ENCODE measurements around the gene COL4A3.

The COL4A3 gene

DNA sequence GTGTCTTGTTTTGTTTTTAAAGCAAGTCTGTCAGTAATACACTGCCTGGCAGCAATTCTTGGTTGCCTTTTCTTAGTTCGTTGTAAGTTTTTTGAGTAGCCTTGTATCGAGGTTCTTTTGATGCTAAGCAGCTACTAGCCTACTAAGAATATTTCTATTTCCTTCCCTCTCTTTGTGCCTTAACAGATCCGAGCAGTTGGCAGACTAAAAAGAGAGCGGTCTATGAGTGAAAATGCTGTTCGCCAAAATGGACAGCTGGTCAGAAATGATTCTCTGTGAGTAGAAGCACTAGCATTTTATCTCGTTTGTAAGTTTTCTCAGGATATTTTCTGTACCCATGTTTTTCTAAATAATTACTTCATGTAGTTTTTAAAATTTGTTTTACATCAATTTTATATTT lies 175.7 kb downstream of the COL4A3 start:
- Histone ChIP-seq H3K27me3 (ENCODE audit: control insufficient read depth, insufficient read depth, low read length) (no peaks in the 10 kb centered on the region), H3K4me1 (ENCODE audit: control insufficient read depth, insufficient read depth, low read length) (no peaks in the 10 kb centered on the region), H3K4me3 (ENCODE audit: low read depth, low read length) (no peak overlapping the region), H3K9me3 (ENCODE audit: control insufficient read depth, insufficient read depth, low read depth, low read length) (no peaks in the 10 kb centered on the region), H3K27ac (ENCODE audit: low read depth, low read length) (no peak overlapping the region), H3K9ac (ENCODE audit: low read length) (no peak overlapping the region), H3K36me3 (ENCODE audit: control insufficient read depth, insufficient read depth, low read length) (peaks cover 59% of the 10 kb centered on the region)

GRCh38 chr2:227341553-227341952 lies 177.1 kb downstream of the COL4A3 start:
- no peaks in the 10 kb centered on the region for H3K27me3 ChIP-seq (ENCODE audit: control insufficient read depth, insufficient read depth, low read length)
- H3K27ac ChIP-seq (ENCODE audit: low read depth, low read length), result no peak overlapping the region
- no peaks in the 10 kb centered on the region for H3K9me3 ChIP-seq (ENCODE audit: control insufficient read depth, insufficient read depth, low read depth, low read length)
- no peaks in the 10 kb centered on the region for H3K4me1 ChIP-seq (ENCODE audit: control insufficient read depth, insufficient read depth, low read length)
- H3K4me3 ChIP-seq (ENCODE audit: low read depth, low read length), result no peak overlapping the region
- peaks cover 50% of the 10 kb centered on the region for H3K36me3 ChIP-seq (ENCODE audit: control insufficient read depth, insufficient read depth, low read length)
- no peak overlapping the region for H3K9ac ChIP-seq (ENCODE audit: low read length)

DNA sequence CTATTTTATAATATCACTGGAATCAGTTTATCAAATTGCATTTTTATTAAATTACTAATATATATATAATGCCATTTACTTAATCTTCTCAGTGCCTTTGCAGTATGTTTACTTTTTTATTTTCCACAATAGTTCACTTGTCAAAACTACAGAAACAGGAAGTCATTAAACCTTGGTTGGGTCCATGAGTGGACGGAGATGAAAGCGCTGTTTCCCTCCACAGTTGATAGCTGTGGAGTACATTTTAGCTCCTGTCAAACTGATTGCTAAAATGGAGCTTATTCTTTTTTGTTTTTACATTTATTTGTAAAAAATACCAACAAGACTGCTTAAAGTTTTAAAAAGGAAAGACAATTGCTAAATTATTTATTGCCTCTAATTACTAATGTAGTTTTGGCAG lies 179.8 kb downstream of the COL4A3 start:
- no peak overlapping the region for H3K9ac ChIP-seq (ENCODE audit: low read length)
- H3K4me1 ChIP-seq (ENCODE audit: control insufficient read depth, insufficient read depth, low read length), result no peaks in the 10 kb centered on the region
- H3K4me3 ChIP-seq (ENCODE audit: low read depth, low read length), result no peak overlapping the region
- H3K9me3 ChIP-seq (ENCODE audit: control insufficient read depth, insufficient read depth, low read depth, low read length), result no peaks in the 10 kb centered on the region
- no peaks in the 10 kb centered on the region for H3K27me3 ChIP-seq (ENCODE audit: control insufficient read depth, insufficient read depth, low read length)
- peaks cover 45% of the 10 kb centered on the region for H3K36me3 ChIP-seq (ENCODE audit: control insufficient read depth, insufficient read depth, low read length)
- no peak overlapping the region; the same call in 1 of the 2 replicates for H3K27ac ChIP-seq (ENCODE audit: low read depth, low read length)

- H3K9me3 ChIP-seq (ENCODE audit: control insufficient read depth, insufficient read depth, low read depth, low read length), result no peaks in the 10 kb centered on the region
- H3K4me1 ChIP-seq (ENCODE audit: control insufficient read depth, insufficient read depth, low read length), result no peaks in the 10 kb centered on the region
- H3K4me3 ChIP-seq (ENCODE audit: low read depth, low read length), result no peak overlapping the region
- H3K27me3 ChIP-seq (ENCODE audit: control insufficient read depth, insufficient read depth, low read length), result no peaks in the 10 kb centered on the region
- no peak overlapping the region for H3K27ac ChIP-seq (ENCODE audit: low read depth, low read length)
- no peak overlapping the region for H3K9ac ChIP-seq (ENCODE audit: low read length)
- peaks cover 26% of the 10 kb centered on the region for H3K36me3 ChIP-seq (ENCODE audit: control insufficient read depth, insufficient read depth, low read length)
Observed at GRCh38 chr2:227347117-227347516, 182.7 kb downstream of the COL4A3 start.

- H3K4me1 ChIP-seq (ENCODE audit: control insufficient read depth, insufficient read depth, low read length), result peaks cover 3% of the 10 kb centered on the region; the same call in 1 of the 2 replicates
- H3K27me3 ChIP-seq (ENCODE audit: control insufficient read depth, insufficient read depth, low read length), result no peaks in the 10 kb centered on the region
- no peaks in the 10 kb centered on the region for H3K9me3 ChIP-seq (ENCODE audit: control insufficient read depth, insufficient read depth, low read depth, low read length)
- no peak overlapping the region for H3K9ac ChIP-seq (ENCODE audit: low read length)
- no peak overlapping the region for H3K4me3 ChIP-seq (ENCODE audit: low read depth, low read length)
- peaks cover 15% of the 10 kb centered on the region for H3K36me3 ChIP-seq (ENCODE audit: control insufficient read depth, insufficient read depth, low read length)
- H3K27ac ChIP-seq (ENCODE audit: low read depth, low read length), result no peak overlapping the region
Observed at GRCh38 chr2:227348324-227348723, 183.9 kb downstream of the COL4A3 start.

GRCh38 chr2:227349989-227350612 lies 185.7 kb downstream of the COL4A3 start:
- Histone ChIP-seq H3K27ac (ENCODE audit: low read depth, low read length) (no peak overlapping the region), H3K27me3 (ENCODE audit: control insufficient read depth, insufficient read depth, low read length) (no peaks in the 10 kb centered on the region), H3K9me3 (ENCODE audit: control insufficient read depth, insufficient read depth, low read depth, low read length) (no peaks in the 10 kb centered on the region), H3K9ac (ENCODE audit: low read length) (no peak overlapping the region), H3K4me3 (ENCODE audit: low read depth, low read length) (no peak overlapping the region), H3K36me3 (ENCODE audit: control insufficient read depth, insufficient read depth, low read length) (peaks cover 14% of the 10 kb centered on the region), H3K4me1 (ENCODE audit: control insufficient read depth, insufficient read depth, low read length) (peaks cover 3% of the 10 kb centered on the region; the same call in 1 of the 2 replicates)

- Histone ChIP-seq H3K27me3 (ENCODE audit: control insufficient read depth, insufficient read depth, low read length) (no peaks in the 10 kb centered on the region), H3K4me1 (ENCODE audit: control insufficient read depth, insufficient read depth, low read length) (peaks cover 3% of the 10 kb centered on the region; the same call in 1 of the 2 replicates), H3K27ac (ENCODE audit: low read depth, low read length) (no peak overlapping the region), H3K36me3 (ENCODE audit: control insufficient read depth, insufficient read depth, low read length) (peaks cover 23% of the 10 kb centered on the region), H3K9ac (ENCODE audit: low read length) (no peak overlapping the region), H3K4me3 (ENCODE audit: low read depth, low read length) (no peak overlapping the region), H3K9me3 (ENCODE audit: control insufficient read depth, insufficient read depth, low read depth, low read length) (no peaks in the 10 kb centered on the region)
Observed at GRCh38 chr2:227351639-227352038, 187.2 kb downstream of the COL4A3 start.

DNA sequence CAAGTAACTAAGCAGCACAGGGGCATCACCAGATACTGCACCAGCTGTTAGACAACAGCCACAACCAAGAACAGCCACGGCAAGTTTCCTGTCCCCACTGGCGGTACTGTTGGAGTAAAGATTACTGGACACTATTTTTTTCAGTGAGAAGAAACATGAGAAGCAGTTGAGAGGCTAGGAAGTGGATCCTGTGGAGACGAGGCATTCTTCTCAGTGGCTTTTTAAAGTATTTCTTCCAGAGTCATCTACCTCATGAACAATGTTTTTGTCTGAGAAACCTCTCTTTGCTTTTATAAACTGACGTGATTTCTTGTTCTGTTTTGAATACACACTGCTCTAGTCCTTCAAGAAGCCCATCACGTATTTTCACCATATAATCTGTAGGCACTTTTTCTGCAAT lies 195.9 kb downstream of the COL4A3 start:
- Histone ChIP-seq H3K36me3 (ENCODE audit: control insufficient read depth, insufficient read depth, low read length) (peaks cover 49% of the 10 kb centered on the region), H3K4me1 (ENCODE audit: control insufficient read depth, insufficient read depth, low read length) (no peaks in the 10 kb centered on the region), H3K4me3 (ENCODE audit: low read depth, low read length) (no peak overlapping the region), H3K9me3 (ENCODE audit: control insufficient read depth, insufficient read depth, low read depth, low read length) (no peaks in the 10 kb centered on the region), H3K27me3 (ENCODE audit: control insufficient read depth, insufficient read depth, low read length) (no peaks in the 10 kb centered on the region), H3K9ac (ENCODE audit: low read length) (no peak overlapping the region), H3K27ac (ENCODE audit: low read depth, low read length) (no peak overlapping the region)

DNA sequence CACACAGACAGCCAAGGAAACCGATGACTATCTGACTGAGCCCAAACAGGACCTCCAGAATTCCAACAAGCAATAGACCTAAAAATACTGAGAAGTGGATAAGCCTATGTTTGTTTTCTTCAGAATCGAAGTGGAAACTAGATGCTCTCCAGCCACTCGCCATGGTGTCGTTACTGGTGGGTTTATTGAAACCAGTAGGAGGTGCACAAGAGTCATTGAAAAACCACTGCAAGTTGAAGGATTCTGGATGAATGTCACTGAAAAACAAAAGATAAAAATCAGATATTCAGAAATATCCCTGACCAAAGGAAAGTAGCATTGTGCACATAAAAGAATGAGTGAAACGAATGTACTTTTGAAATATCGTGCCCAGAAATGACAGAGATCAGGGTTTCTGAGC lies 199.3 kb downstream of the COL4A3 start:
- Histone ChIP-seq H3K9me3 (ENCODE audit: control insufficient read depth, insufficient read depth, low read depth, low read length) (no peaks in the 10 kb centered on the region), H3K4me1 (ENCODE audit: control insufficient read depth, insufficient read depth, low read length) (no peaks in the 10 kb centered on the region), H3K4me3 (ENCODE audit: low read depth, low read length) (no peak overlapping the region), H3K27me3 (ENCODE audit: control insufficient read depth, insufficient read depth, low read length) (no peaks in the 10 kb centered on the region), H3K27ac (ENCODE audit: low read depth, low read length) (no peak overlapping the region), H3K9ac (ENCODE audit: low read length) (no peak overlapping the region), H3K36me3 (ENCODE audit: control insufficient read depth, insufficient read depth, low read length) (peaks cover 15% of the 10 kb centered on the region)
